ENCODE results near the gene NRXN3.

Gene NRXN3

DNA sequence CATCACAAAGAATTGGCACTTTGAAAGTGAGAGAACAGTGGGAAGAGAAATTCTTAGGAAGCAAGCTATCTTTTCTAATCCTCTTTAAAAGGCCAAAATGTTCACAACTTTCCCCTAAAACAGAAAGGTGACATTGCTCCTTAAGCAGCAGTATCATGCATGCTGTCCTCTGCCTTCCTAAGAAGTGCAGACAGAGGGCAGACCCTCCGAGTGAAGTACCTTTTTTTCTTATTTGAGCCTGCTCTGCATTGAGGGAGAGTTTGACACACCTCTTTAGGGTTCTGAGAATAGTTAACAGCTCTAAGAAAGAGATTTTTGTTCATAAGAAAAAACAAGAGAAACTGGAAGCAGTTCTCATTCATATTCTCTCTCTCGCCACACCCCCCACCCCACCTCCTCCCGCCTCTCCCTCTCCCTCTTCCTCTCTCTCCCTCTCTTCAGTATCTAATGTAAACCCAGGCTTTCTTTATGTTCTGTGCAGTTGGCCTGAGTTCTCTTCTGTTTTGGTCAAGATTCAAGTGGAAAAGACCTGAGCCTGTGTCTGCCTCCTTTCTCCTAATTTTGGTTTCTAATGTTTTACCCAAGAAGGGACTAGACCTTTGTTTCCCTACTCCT, 1332.1 kb downstream of the NRXN3 start:
- no peak overlapping the region for H3K4me3 ChIP-seq (ENCODE audit: low read depth, low read length)
- TF ChIP-seq, protein P1, sequence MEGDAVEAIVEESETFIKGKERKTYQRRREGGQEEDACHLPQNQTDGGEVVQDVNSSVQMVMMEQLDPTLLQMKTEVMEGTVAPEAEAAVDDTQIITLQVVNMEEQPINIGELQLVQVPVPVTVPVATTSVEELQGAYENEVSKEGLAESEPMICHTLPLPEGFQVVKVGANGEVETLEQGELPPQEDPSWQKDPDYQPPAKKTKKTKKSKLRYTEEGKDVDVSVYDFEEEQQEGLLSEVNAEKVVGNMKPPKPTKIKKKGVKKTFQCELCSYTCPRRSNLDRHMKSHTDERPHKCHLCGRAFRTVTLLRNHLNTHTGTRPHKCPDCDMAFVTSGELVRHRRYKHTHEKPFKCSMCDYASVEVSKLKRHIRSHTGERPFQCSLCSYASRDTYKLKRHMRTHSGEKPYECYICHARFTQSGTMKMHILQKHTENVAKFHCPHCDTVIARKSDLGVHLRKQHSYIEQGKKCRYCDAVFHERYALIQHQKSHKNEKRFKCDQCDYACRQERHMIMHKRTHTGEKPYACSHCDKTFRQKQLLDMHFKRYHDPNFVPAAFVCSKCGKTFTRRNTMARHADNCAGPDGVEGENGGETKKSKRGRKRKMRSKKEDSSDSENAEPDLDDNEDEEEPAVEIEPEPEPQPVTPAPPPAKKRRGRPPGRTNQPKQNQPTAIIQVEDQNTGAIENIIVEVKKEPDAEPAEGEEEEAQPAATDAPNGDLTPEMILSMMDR (IDR thresholded peaks at IDR 0.05; ENCODE audit: low read depth, low read length, missing control alignments), result no peak
- no peak for DNase-seq (ENCODE audit: low read depth)

DNA sequence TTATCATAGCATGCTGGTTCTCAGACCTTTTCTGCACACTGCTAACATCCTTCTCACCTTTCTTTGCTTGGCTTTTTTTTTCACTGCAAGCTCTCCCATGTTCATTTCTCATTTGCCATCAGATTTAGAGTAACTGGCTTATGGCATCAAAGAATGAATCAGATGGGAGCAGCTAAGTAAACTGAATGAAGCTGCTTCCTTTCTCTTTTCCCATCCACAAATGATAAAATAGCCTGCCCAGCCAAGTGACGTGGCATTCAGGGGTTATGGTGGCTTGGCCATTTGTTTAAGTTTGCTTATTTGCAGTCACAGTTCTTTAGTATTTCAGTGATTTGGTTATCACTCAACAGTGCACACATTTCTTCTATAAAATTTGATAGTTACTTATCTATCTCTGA, 1332.6 kb downstream of the NRXN3 start:
- TF ChIP-seq, protein P1 (IDR thresholded peaks at IDR 0.05; ENCODE audit: low read depth, low read length, missing control alignments), result no peak
- no peak for DNase-seq (ENCODE audit: low read depth)
- H3K4me3 ChIP-seq (ENCODE audit: low read depth, low read length), result no peak overlapping the region

DNA sequence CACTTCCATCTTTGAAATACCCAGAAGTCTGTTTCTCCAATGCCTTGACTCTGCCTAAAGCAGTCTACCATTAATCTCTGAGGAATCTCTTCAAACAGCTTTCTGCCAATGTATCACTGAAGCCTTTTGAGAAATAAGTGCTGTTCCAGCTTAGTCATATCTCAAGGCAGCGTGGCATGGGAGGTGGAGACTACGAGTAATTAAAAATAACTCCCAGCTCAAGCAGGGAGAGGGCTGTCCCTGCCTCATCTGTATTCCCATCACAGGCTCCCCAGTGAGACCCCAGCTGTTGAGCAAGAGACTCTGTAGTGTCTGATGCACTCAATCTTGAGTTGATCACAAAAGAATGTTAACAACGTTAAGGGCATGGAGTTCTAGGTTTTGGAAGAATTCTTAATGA, 1340.5 kb downstream of the NRXN3 start:
- TF ChIP-seq, protein P1 (IDR thresholded peaks at IDR 0.05; ENCODE audit: low read depth, low read length, missing control alignments), result no peak
- DNase-seq (ENCODE audit: low read depth), result no peak

DNA sequence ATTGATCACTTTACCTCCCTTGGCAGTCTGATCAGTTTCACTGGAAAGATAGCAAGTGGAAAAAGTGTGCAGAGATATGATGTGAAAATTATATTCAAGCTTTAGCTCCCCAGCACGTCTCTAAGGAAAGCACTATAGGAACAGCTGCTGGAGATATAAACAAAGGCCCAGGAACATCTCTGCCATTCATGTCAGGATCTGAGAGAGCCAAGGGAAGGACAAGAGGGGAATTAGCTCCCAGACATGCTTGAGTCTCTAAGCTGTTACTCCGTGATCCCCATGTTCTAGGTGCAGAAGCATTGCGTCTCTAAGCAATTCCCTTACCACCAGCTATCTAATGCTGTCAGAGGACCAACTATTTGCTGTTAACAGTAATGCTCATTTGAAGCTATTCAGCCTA, 1341.0 kb downstream of the NRXN3 start:
- DNase-seq (ENCODE audit: low read depth), result no peak
- no peak overlapping the region for H3K4me3 ChIP-seq (ENCODE audit: low read depth, low read length)
- TF ChIP-seq, protein P1 (IDR thresholded peaks at IDR 0.05; ENCODE audit: low read depth, low read length, missing control alignments), result no peak

More for the DNA sequence above, 1340.5 kb downstream of the NRXN3 start:
- H3K4me3 ChIP-seq (ENCODE audit: low read depth, low read length), result no peak overlapping the region

DNA sequence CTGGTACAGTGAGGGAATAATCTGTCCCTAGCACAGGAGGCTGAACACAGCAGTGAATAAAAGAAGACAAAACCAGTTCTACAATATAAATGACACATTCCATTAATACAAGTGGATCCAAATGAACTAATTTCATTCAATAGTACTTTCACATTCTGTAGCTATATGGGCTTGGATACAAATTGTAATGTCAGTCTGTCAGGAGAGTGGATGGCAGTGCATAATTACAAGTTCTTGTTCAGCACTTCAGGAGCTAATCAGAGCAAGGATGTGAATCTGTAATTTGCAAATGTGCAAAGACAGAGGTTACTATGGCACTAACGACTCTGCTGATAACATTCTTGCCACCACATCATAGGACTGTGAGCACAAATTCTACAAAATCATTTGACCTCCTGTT, 1343.3 kb downstream of the NRXN3 start:
- DNase-seq (ENCODE audit: low read depth), result no peak
- H3K4me3 ChIP-seq (ENCODE audit: low read depth, low read length), result no peak overlapping the region
- TF ChIP-seq, protein P1 (IDR thresholded peaks at IDR 0.05; ENCODE audit: low read depth, low read length, missing control alignments), result no peak

DNA sequence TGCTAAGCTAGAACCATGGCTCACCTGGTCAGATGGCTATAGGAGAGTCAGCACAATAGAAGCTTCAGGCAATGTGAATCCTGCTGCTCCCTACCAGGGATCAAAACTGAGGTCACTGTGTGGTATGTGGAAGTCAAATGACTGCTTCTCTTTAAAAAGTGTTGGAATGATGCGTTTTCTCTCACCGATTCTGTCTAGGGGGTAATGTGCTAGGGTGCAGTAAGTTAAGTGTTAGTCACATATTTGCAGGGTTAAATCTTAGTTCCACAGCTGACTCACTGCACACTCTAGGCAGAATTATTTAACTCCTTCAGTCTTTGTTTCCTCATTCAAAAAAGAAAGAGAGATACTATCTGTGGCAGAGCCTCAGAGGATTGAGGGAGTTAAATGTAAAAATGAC, 1344.5 kb downstream of the NRXN3 start:
- no peak overlapping the region for H3K4me3 ChIP-seq (ENCODE audit: low read depth, low read length)
- DNase-seq (ENCODE audit: low read depth), result no peak
- TF ChIP-seq, protein P1 (IDR thresholded peaks at IDR 0.05; ENCODE audit: low read depth, low read length, missing control alignments), result no peak

DNA sequence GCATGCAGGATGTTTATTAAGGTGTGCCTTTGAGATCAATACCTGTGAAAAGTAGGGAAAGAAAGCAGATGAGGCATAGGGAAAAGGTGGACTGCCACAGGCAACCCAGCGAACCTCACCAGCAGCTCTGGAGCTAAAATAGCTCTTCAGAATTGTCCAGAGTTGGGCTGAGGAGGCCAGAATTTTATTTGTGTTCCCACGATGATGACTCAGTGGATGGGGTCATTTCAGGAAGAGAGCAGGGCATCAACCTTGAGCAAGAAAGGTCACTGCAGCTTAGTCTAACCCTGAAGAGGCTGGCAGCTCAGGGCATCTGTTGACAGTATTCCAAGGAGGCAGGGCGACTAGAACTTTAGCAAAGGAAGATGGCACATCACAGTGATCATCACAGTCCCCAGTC, 1345.0 kb downstream of the NRXN3 start:
- TF ChIP-seq, protein P1 (IDR thresholded peaks at IDR 0.05; ENCODE audit: low read depth, low read length, missing control alignments), result no peak
- DNase-seq (ENCODE audit: low read depth), result no peak
- no peak overlapping the region for H3K4me3 ChIP-seq (ENCODE audit: low read depth, low read length)
